GM13977 (cell line): Measurements from ENCODE around the gene TSHZ2.

Experiments used
- DNase-seq: peaks from one replicate; pipeline ENCODE4 v3.0.0; 2012; ENCODE audit warnings: low spot score
- CTCF ChIP-seq: IDR thresholded peaks from 2 replicates; pipeline ENCODE4 v1.5.1; 2012; ENCODE audit warnings: mild to moderate bottlenecking, control low read depth; ENCODE audit not compliant: insufficient read depth; ENCODE audit errors: extremely low read depth, missing control alignments
- in situ Hi-C: fragments of 300-500 bp; cut with MboI; formaldehyde crosslinking; loops from one replicate; pipeline ENCODE4 v1.12.0; 2022; ENCODE audit warnings: low sequenced_read_pairs, low pct_unique_long_range_greater_than_20kb, mixed read lengths, inconsistent platforms; ENCODE audit not compliant: unreplicated experiment

The TSHZ2 gene

GRCh38 chr20:53127027-53127426, 154.9 kb downstream of the TSHZ2 start:
- in situ Hi-C loops, result no loop called here
- DNase-seq, result no peak
- no peak for TF ChIP-seq CTCF

GRCh38 chr20:53128004-53128403, 155.8 kb downstream of the TSHZ2 start:
- DNase-seq, result no peak
- in situ Hi-C loops, result no loop called here
- no peak for TF ChIP-seq CTCF

GRCh38 chr20:53129563-53129962, 157.4 kb downstream of the TSHZ2 start:
- no peak for TF ChIP-seq CTCF
- no peak for DNase-seq
- in situ Hi-C loops, result no loop called here

- TF ChIP-seq CTCF, result no peak
- DNase-seq, result no peak
- in situ Hi-C loops, result no loop called here
Observed at GRCh38 chr20:53130795-53131194, 158.6 kb downstream of the TSHZ2 start.

GRCh38 chr20:53133125-53133524, 161.0 kb downstream of the TSHZ2 start:
- in situ Hi-C loops, result no loop called here
- no peak for TF ChIP-seq CTCF
- no peak for DNase-seq

- DNase-seq, result no peak
- in situ Hi-C loops, result no loop called here
- TF ChIP-seq CTCF, result no peak
Observed at GRCh38 chr20:53133628-53134027, 161.5 kb downstream of the TSHZ2 start.

GRCh38 chr20:53136473-53136872, 164.3 kb downstream of the TSHZ2 start:
- no peak for TF ChIP-seq CTCF
- no peak for DNase-seq
- in situ Hi-C loops, result no loop called here
